Ishikawa (cell line): ENCODE results near the gene TRAPPC12.

Experiments
- CEBPB ChIP-seq: IDR thresholded peaks from 2 replicates; pipeline ENCODE4 v1.6.1; 2012
- CREB1 ChIP-seq: IDR thresholded peaks from 2 replicates; pipeline ENCODE4 v1.6.1; 2012; ENCODE audit warnings: low read depth
- EGR1 ChIP-seq: IDR thresholded peaks from 2 replicates; pipeline ENCODE4 v1.6.1; 2012
- EP300 ChIP-seq: IDR thresholded peaks from 2 replicates; pipeline ENCODE4 v1.6.1; 2012; ENCODE audit warnings: borderline replicate concordance
- FOXM1 ChIP-seq: IDR thresholded peaks from 2 replicates; pipeline ENCODE4 v1.6.1; 2012; ENCODE audit warnings: low read depth, borderline replicate concordance
- NFIC ChIP-seq: IDR thresholded peaks from 2 replicates; pipeline ENCODE4 v1.6.1; 2012
- RAD21 ChIP-seq: IDR thresholded peaks from 2 replicates; pipeline ENCODE4 v1.6.1; 2012; ENCODE audit warnings: low read depth
- REST ChIP-seq: IDR thresholded peaks from 2 replicates; pipeline ENCODE4 v1.6.1; 2012; ENCODE audit warnings: low read depth, mild to moderate bottlenecking
- TAF1 ChIP-seq: IDR thresholded peaks from 2 replicates; pipeline ENCODE4 v1.6.1; 2012; ENCODE audit warnings: low read depth, mild to moderate bottlenecking
- TCF12 ChIP-seq: IDR thresholded peaks from 2 replicates; pipeline ENCODE4 v1.6.1; 2012; ENCODE audit warnings: low read depth
- TEAD4 ChIP-seq: IDR thresholded peaks from 2 replicates; pipeline ENCODE4 v1.6.1; 2012
- YY1 ChIP-seq: IDR thresholded peaks from 2 replicates; pipeline ENCODE4 v1.6.1; 2012; ENCODE audit warnings: low read depth
- ZBTB7A ChIP-seq: IDR thresholded peaks from 2 replicates; pipeline ENCODE4 v1.6.1; 2012; ENCODE audit warnings: low read depth
- TF ChIP-seq, protein P1 (sequence below): IDR thresholded peaks from 2 replicates; pipeline ENCODE4 v1.6.1; 2012
- TF ChIP-seq, protein P2 (sequence below): IDR thresholded peaks from 2 replicates; pipeline ENCODE4 v1.6.1; 2012

TRAPPC12 gene

GRCh38 chr2:3487028-3487425 lies 107.5 kb downstream of the TRAPPC12 start:
- TF ChIP-seq EGR1 = no peak
- TF ChIP-seq TAF1 = no peak
- TF ChIP-seq CEBPB = no peak
- TF ChIP-seq FOXM1 = no peak
- TF ChIP-seq, protein P1, sequence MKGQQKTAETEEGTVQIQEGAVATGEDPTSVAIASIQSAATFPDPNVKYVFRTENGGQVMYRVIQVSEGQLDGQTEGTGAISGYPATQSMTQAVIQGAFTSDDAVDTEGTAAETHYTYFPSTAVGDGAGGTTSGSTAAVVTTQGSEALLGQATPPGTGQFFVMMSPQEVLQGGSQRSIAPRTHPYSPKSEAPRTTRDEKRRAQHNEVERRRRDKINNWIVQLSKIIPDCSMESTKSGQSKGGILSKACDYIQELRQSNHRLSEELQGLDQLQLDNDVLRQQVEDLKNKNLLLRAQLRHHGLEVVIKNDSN = no peak
- no peak for TF ChIP-seq CREB1
- TF ChIP-seq NFIC = no peak
- TF ChIP-seq REST = no peak
- TF ChIP-seq, protein P2, sequence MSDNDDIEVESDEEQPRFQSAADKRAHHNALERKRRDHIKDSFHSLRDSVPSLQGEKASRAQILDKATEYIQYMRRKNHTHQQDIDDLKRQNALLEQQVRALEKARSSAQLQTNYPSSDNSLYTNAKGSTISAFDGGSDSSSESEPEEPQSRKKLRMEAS = no peak
- TF ChIP-seq TCF12 = no peak
- no peak for TF ChIP-seq YY1
- TF ChIP-seq EP300 = no peak
- no peak for TF ChIP-seq TEAD4
- no peak for TF ChIP-seq ZBTB7A
- TF ChIP-seq RAD21 = no peak

- TF ChIP-seq TAF1 (no peak), NFIC (no peak), ZBTB7A (no peak), REST (no peak), TEAD4 (no peak), YY1 (no peak), RAD21 (no peak), EGR1 (no peak), TCF12 (no peak), CEBPB (no peak), FOXM1 (no peak), EP300 (no peak)
- TF ChIP-seq, protein P1 = no peak
- TF ChIP-seq, protein P2 = no peak
Observed at GRCh38 chr2:3487432-3487831, 107.9 kb downstream of the TRAPPC12 start.

DNA sequence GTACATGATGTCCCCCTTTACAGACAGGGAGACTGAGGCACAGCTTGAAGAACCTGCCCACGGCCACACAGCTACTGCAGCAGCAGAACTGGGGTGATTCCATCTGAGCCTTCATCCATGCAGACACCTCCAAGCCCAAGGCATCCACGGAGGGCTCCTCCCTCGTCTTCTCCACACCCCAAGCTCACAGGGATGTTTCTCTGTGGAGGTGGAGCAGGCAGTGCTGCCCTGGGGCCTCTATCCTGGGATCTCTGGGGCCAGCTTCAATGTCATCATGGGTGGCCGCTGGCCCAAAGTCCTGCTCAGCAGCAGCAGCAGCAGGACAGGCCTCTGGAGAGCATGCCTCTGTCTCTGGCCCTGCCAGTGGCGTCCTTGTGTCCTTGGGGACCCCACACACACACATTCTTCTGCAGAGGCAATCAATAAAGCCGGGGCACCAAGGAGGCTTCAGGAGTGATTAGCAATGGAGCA lies 108.6 kb downstream of the TRAPPC12 start:
- no peak for TF ChIP-seq RAD21
- TF ChIP-seq TEAD4 = no peak
- TF ChIP-seq FOXM1 = no peak
- TF ChIP-seq EP300 = no peak
- TF ChIP-seq REST = no peak
- TF ChIP-seq TAF1 = no peak
- TF ChIP-seq EGR1 = no peak
- TF ChIP-seq CREB1 = no peak
- TF ChIP-seq CEBPB = no peak
- no peak for TF ChIP-seq NFIC
- TF ChIP-seq, protein P2 = no peak
- TF ChIP-seq, protein P1 = no peak
- TF ChIP-seq ZBTB7A = no peak
- no peak for TF ChIP-seq TCF12
